Gastrocnemius medialis (tissue), 4 donors: ENCODE measurements around the gene ZCCHC14.

Experiments
- POLR2A ChIP-seq, 2 donors: fragments of 450-650 bp; IDR thresholded peaks; one replicate each; pipeline ENCODE4 v1.6.1; 2017; ENCODE audit warnings: antibody characterized with exemption in 2 of 2, mild to moderate bottlenecking in 2 of 2, moderate library complexity in 2 of 2
- TF ChIP-seq, protein P1 (sequence below), 5 experiments: fragments of 450-650 bp in 3 of 5; fragments of 200-600 bp in 2 of 5; sonication (generic) in 2 of 5; IDR thresholded peaks in 4 of 5; conservative IDR thresholded peaks in 1 of 5; 1 replicate in 4 of 5; 2 replicates in 1 of 5; pipeline ENCODE4 v1.5.1; 2016 to 2019; ENCODE audit warnings: antibody characterized with exemption in 5 of 5, mild to moderate bottlenecking in 3 of 5, moderate library complexity in 3 of 5

GRCh38 chr16:87528690-87529579 is 36.1 kb upstream of the ZCCHC14 start:
- TF ChIP-seq, protein P1, sequence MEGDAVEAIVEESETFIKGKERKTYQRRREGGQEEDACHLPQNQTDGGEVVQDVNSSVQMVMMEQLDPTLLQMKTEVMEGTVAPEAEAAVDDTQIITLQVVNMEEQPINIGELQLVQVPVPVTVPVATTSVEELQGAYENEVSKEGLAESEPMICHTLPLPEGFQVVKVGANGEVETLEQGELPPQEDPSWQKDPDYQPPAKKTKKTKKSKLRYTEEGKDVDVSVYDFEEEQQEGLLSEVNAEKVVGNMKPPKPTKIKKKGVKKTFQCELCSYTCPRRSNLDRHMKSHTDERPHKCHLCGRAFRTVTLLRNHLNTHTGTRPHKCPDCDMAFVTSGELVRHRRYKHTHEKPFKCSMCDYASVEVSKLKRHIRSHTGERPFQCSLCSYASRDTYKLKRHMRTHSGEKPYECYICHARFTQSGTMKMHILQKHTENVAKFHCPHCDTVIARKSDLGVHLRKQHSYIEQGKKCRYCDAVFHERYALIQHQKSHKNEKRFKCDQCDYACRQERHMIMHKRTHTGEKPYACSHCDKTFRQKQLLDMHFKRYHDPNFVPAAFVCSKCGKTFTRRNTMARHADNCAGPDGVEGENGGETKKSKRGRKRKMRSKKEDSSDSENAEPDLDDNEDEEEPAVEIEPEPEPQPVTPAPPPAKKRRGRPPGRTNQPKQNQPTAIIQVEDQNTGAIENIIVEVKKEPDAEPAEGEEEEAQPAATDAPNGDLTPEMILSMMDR (IDR thresholded peaks at IDR 0.05 in 4 of 5, conservative IDR thresholded peaks at IDR 0.05 in 1 of 5): no peak
- TF ChIP-seq POLR2A (IDR thresholded peaks at IDR 0.05): no peak
